Stimulated activated CD8-positive, alpha-beta memory T cell treated with anti-CD3 and anti-CD28 coated beads, Interleukin-4, amount 100 ng/mL, for 4 hours (primary cell): ENCODE data around the gene RANBP1.

ENCODE experiments used
- DNase-seq, 2 donors: peaks; one replicate each; pipeline ENCODE4 v3.0.0-alpha.2; 2020; ENCODE audit warnings: low read depth in 2 of 2, low spot score in 1 of 2

The RANBP1 gene

GRCh38 chr22:20135806-20136602, 20.1 kb downstream of the RANBP1 start:
- DNase-seq = no peak

GRCh38 chr22:20136603-20136873, 20.6 kb downstream of the RANBP1 start:
- DNase-seq = no peak

- DNase-seq = no peak
These were observed 21.2 kb downstream of the RANBP1 start for GRCh38 chr22:20137113-20137512.

- DNase-seq = no peak
These were observed 21.9 kb downstream of the RANBP1 start for GRCh38 chr22:20137671-20138416.

- no peak for DNase-seq
These were observed 22.5 kb downstream of the RANBP1 start for GRCh38 chr22:20138417-20138738.

GRCh38 chr22:20138868-20139267, 23.0 kb downstream of the RANBP1 start:
- DNase-seq = no peak

- no peak for DNase-seq
These were observed 23.6 kb downstream of the RANBP1 start for GRCh38 chr22:20139391-20140106.

GRCh38 chr22:20140107-20140445, 24.2 kb downstream of the RANBP1 start:
- no peak for DNase-seq

- DNase-seq = no peak
These were observed 24.6 kb downstream of the RANBP1 start for GRCh38 chr22:20140521-20140964.

- no peak for DNase-seq
These were observed 25.5 kb downstream of the RANBP1 start for GRCh38 chr22:20141186-20142077.

- no peak for DNase-seq
These were observed 27.1 kb downstream of the RANBP1 start for GRCh38 chr22:20142711-20143621.

- no peak for DNase-seq
These were observed 28.2 kb downstream of the RANBP1 start for GRCh38 chr22:20143883-20144665.

GRCh38 chr22:20145206-20145831, 29.4 kb downstream of the RANBP1 start:
- DNase-seq = no peak

- no peak for DNase-seq
These were observed 29.9 kb downstream of the RANBP1 start for GRCh38 chr22:20145832-20146223.

- DNase-seq = no peak
These were observed 30.9 kb downstream of the RANBP1 start for GRCh38 chr22:20146777-20147176.

- DNase-seq = no peak
These were observed 31.5 kb downstream of the RANBP1 start for GRCh38 chr22:20147237-20147988.

- no peak for DNase-seq
These were observed 32.5 kb downstream of the RANBP1 start for GRCh38 chr22:20148414-20148813.
